H9 (cell line): ENCODE results near the gene PER2. TPM values are rescaled to one million over a fixed set of nuclear protein-coding genes. Genes with fewer than 3 reads are reported as not detected.

ENCODE experiments used
- DNase-seq: peaks from one replicate; pipeline ENCODE4 v3.0.0-alpha.2; 2017
- H2AFZ ChIP-seq: one replicate; pipeline ENCODE4 v1.6.1; 2013; ENCODE audit warnings: mild to moderate bottlenecking, low read length, control low read depth, moderate library complexity
- H2AK5ac ChIP-seq: 2 replicates; pipeline ENCODE4 v1.6.1; 2013; ENCODE audit warnings: low read length, control low read depth, mixed read lengths; ENCODE audit not compliant: insufficient read length
- H2BK120ac ChIP-seq: one replicate; pipeline ENCODE4 v1.6.1; 2013; ENCODE audit warnings: low read depth, mild to moderate bottlenecking, low read length, control low read depth, inconsistent platforms; ENCODE audit not compliant: poor library complexity, severe bottlenecking
- H2BK12ac ChIP-seq: 2 replicates; pipeline ENCODE4 v1.6.1; 2013; ENCODE audit warnings: low read length, control low read depth, mixed read lengths, low read depth; ENCODE audit not compliant: insufficient read length
- H2BK15ac ChIP-seq: 2 replicates; pipeline ENCODE4 v1.6.1; 2013; ENCODE audit warnings: low read depth, low read length, control low read depth
- H2BK20ac ChIP-seq: one replicate; pipeline ENCODE4 v1.6.1; 2013; ENCODE audit warnings: low read depth, mild to moderate bottlenecking, low read length, control low read depth, inconsistent platforms; ENCODE audit not compliant: poor library complexity, severe bottlenecking
- H2BK5ac ChIP-seq: 2 replicates; pipeline ENCODE4 v1.6.1; 2013; ENCODE audit warnings: low read length, control low read depth, mixed read lengths; ENCODE audit not compliant: insufficient read length
- H3K14ac ChIP-seq: 2 replicates; pipeline ENCODE4 v1.6.1; 2013; ENCODE audit warnings: low read length, control low read depth; ENCODE audit not compliant: insufficient read depth
- H3K18ac ChIP-seq: 2 replicates; pipeline ENCODE4 v1.6.1; 2013; ENCODE audit warnings: low read depth, mild to moderate bottlenecking, mixed read lengths, low read length, control low read depth; ENCODE audit not compliant: insufficient read length
- H3K23ac ChIP-seq: 2 replicates; pipeline ENCODE4 v1.6.1; 2013; ENCODE audit warnings: low read length, control low read depth, mixed read lengths, low read depth; ENCODE audit not compliant: insufficient read length
- H3K23me2 ChIP-seq: 2 replicates; pipeline ENCODE4 v1.6.1; 2013; ENCODE audit warnings: low read depth, mild to moderate bottlenecking, mixed read lengths, low read length, control low read depth; ENCODE audit not compliant: insufficient read length, poor library complexity, severe bottlenecking
- H3K27ac ChIP-seq: 2 replicates; pipeline ENCODE4 v1.5.1; 2013; ENCODE audit warnings: low read length, control low read depth, mixed read lengths, low read depth; ENCODE audit not compliant: insufficient read length
- H3K27me3 ChIP-seq: 2 replicates; pipeline ENCODE4 v1.6.1; 2013; ENCODE audit warnings: low read length, control low read depth, inconsistent platforms; ENCODE audit not compliant: insufficient read depth
- H3K4ac ChIP-seq: 2 replicates; pipeline ENCODE4 v1.6.1; 2013; ENCODE audit warnings: low read depth, mild to moderate bottlenecking, control low read depth, inconsistent platforms, low read length, moderate library complexity
- H3K4me1 ChIP-seq: 2 replicates; pipeline ENCODE4 v1.6.1; 2013; ENCODE audit warnings: low read length, control low read depth, inconsistent platforms; ENCODE audit not compliant: insufficient read depth
- H3K4me2 ChIP-seq: 2 replicates; pipeline ENCODE4 v1.6.1; 2013; ENCODE audit warnings: low read length, control low read depth, mixed read lengths; ENCODE audit not compliant: insufficient read length, insufficient read depth
- H3K56ac ChIP-seq: 2 replicates; pipeline ENCODE4 v1.6.1; 2013; ENCODE audit warnings: low read depth, mild to moderate bottlenecking, mixed read lengths, low read length, control low read depth; ENCODE audit not compliant: insufficient read length
- H3K79me1 ChIP-seq: 2 replicates; pipeline ENCODE4 v1.6.1; 2013; ENCODE audit warnings: low read depth, mild to moderate bottlenecking, moderate library complexity, low read length, control low read depth, inconsistent platforms; ENCODE audit not compliant: insufficient read depth, poor library complexity, severe bottlenecking
- H3K79me2 ChIP-seq: 2 replicates; pipeline ENCODE4 v1.6.1; 2013; ENCODE audit warnings: low read length, control low read depth, inconsistent platforms; ENCODE audit not compliant: insufficient read depth
- H3K9ac ChIP-seq: 2 replicates; pipeline ENCODE4 v1.6.1; 2013; ENCODE audit warnings: low read length, control low read depth, mixed read lengths; ENCODE audit not compliant: insufficient read length; ENCODE audit errors: extremely low read depth
- H3K9me3 ChIP-seq: one replicate; pipeline ENCODE4 v1.6.1; 2013; ENCODE audit warnings: low read depth, low read length, inconsistent platforms; ENCODE audit not compliant: control insufficient read depth
- H3T11ph ChIP-seq: one replicate; pipeline ENCODE4 v1.6.1; 2013; ENCODE audit warnings: mild to moderate bottlenecking, low read length, control low read depth, inconsistent platforms
- H4K20me1 ChIP-seq: one replicate; pipeline ENCODE4 v1.6.1; 2013; ENCODE audit not compliant: control insufficient read depth, insufficient read length, insufficient read depth
- H4K5ac ChIP-seq: 2 replicates; pipeline ENCODE4 v1.6.1; 2013; ENCODE audit warnings: low read depth, mild to moderate bottlenecking, mixed read lengths, low read length, control low read depth; ENCODE audit not compliant: insufficient read length
- H4K8ac ChIP-seq: replicated peaks from 2 replicates; pipeline ENCODE4 v1.6.1; 2013; ENCODE audit warnings: low read length, control low read depth, mixed read lengths, low read depth; ENCODE audit not compliant: insufficient read length
- H4K91ac ChIP-seq: 2 replicates; pipeline ENCODE4 v1.6.1; 2013; ENCODE audit warnings: low read depth, mild to moderate bottlenecking, moderate library complexity, mixed read lengths, low read length, control low read depth; ENCODE audit not compliant: insufficient read length
- H3K27ac Mint-ChIP-seq, 3 experiments: 2 replicates in 2 of 3; 3 replicates in 1 of 3; pipeline ENCODE4 v1.8.0; 2020 to 2021; ENCODE audit warnings: mixed read lengths in 3 of 3, mild to moderate bottlenecking in 1 of 3, moderate library complexity in 1 of 3
- H3K27me3 Mint-ChIP-seq: 2 replicates; pipeline ENCODE4 v1.8.0; 2021; ENCODE audit warnings: low read depth, mild to moderate bottlenecking, moderate library complexity, mixed read lengths
- H3K36me3 Mint-ChIP-seq, 3 experiments: 2 replicates in 2 of 3; 3 replicates in 1 of 3; pipeline ENCODE4 v1.8.0; 2020 to 2021; ENCODE audit warnings: low read depth in 3 of 3, mixed read lengths in 3 of 3; ENCODE audit not compliant: insufficient read depth in 1 of 3
- H3K4me1 Mint-ChIP-seq, 2 experiments: 2 replicates each; pipeline ENCODE4 v1.8.0; 2020; ENCODE audit warnings: mixed read lengths in 2 of 2
- H3K4me3 Mint-ChIP-seq, 2 experiments: 2 replicates in 1 of 2; 3 replicates in 1 of 2; pipeline ENCODE4 v1.8.0; 2020 to 2021; ENCODE audit warnings: mild to moderate bottlenecking in 2 of 2, mixed read lengths in 2 of 2, moderate library complexity in 1 of 2
- H3K9me3 Mint-ChIP-seq, 2 experiments: 2 replicates in 1 of 2; 3 replicates in 1 of 2; pipeline ENCODE4 v1.8.0; 2020; ENCODE audit warnings: mild to moderate bottlenecking in 2 of 2, mixed read lengths in 2 of 2, moderate library complexity in 1 of 2
- CTCF ChIP-seq: fragments of 200-600 bp; sonication (generic); conservative IDR thresholded peaks from 3 replicates; pipeline ENCODE4 v1.8.0; 2021; ENCODE audit warnings: antibody characterized with exemption, mild to moderate bottlenecking
- WGBS: extraction: QIAGEN DNeasy Blood & Tissue Kit; methylation state at CpG from one replicate; pipeline ENCODE4 v1.1.7; 2013; ENCODE audit warnings: missing lambda C conversion rate, low lambda C conversion rate, mixed read lengths; ENCODE audit not compliant: insufficient read length; ENCODE audit errors: extremely low coverage; 5-methylcytosine and 5-hydroxymethylcytosine counted together
- total RNA-seq: library from RNA; stranded (reverse); gene quantifications from 2 replicates; pipeline ENCODE4 v1.2.1, GENCODE V29; 2021

PER2 gene
- total RNA-seq, 1 experiment from 2014 or later = 12.9 TPM

- no peak overlapping the region for H2BK5ac ChIP-seq
- no peak overlapping the region for H3K56ac ChIP-seq
- Mint-ChIP-seq H3K27me3 (peaks cover 9% of the 10 kb centered on the region), H3K4me3 (peak overlapping the region; percentile 69 to 84), H3K9me3 (no peaks in the 10 kb centered on the region), H3K4me1 (peaks cover 32 to 50% of the 10 kb centered on the region in 2 experiments), H3K27ac (peak overlapping the region in 2 of 3 experiments; percentile 63 to 71; a peak in 4 of 7 replicates), H3K36me3 (no peaks in the 10 kb centered on the region; a peak in 1 of 7 replicates)
- H3K79me1 ChIP-seq = no peaks in the 10 kb centered on the region
- no peaks in the 10 kb centered on the region for H4K20me1 ChIP-seq
- no peak overlapping the region for H2BK20ac ChIP-seq
- H3K4me2 ChIP-seq = peak overlapping the region; percentile 80
- no peak overlapping the region for H3K18ac ChIP-seq
- no CpG with 5 or more reads among the region's 108 CpGs for WGBS
- H3K79me2 ChIP-seq = no peaks in the 10 kb centered on the region
- DNase-seq = peak; percentile 99
- H3K9ac ChIP-seq = no peak overlapping the region
- no peaks in the 10 kb centered on the region for H3K27me3 ChIP-seq
- H2BK15ac ChIP-seq = no peak overlapping the region
- H2BK12ac ChIP-seq = no peak overlapping the region
- H2AK5ac ChIP-seq = no peak overlapping the region
- no peaks in the 10 kb centered on the region for H3K9me3 ChIP-seq
- peak; percentile 59 for TF ChIP-seq CTCF
- no peak overlapping the region for H3K23ac ChIP-seq
- H2BK120ac ChIP-seq = no peak overlapping the region
- no peak overlapping the region for H4K5ac ChIP-seq
- H3K27ac ChIP-seq = no peak overlapping the region
- no peaks in the 10 kb centered on the region; the same call in 1 of the 2 replicates for H3K4me1 ChIP-seq
- no peak overlapping the region for H3T11ph ChIP-seq
- peaks cover 11% of the 10 kb centered on the region for H3K23me2 ChIP-seq
- no peak overlapping the region for H4K8ac ChIP-seq
- H3K4ac ChIP-seq = no peak overlapping the region
- H3K14ac ChIP-seq = no peak overlapping the region
- H4K91ac ChIP-seq = no peak overlapping the region
- no peak overlapping the region for H2AFZ ChIP-seq
Observed at GRCh38 chr2:238288650-238289573, 502 bp upstream of the PER2 start.
